Upper lobe of left lung (tissue), 4 donors: ENCODE measurements around the gene TBC1D1.

Experiments used
- EP300 ChIP-seq, 4 donors: sonication (generic); formaldehyde crosslinking; IDR thresholded peaks; one replicate each; pipeline ENCODE4 v1.5.1; 2017; ENCODE audit warnings: antibody characterized with exemption in 4 of 4, control low read depth in 2 of 4
- POLR2A ChIP-seq, 4 donors: fragments of 450-650 bp; IDR thresholded peaks; one replicate each; pipeline ENCODE4 v1.5.1; 2016 to 2017; ENCODE audit warnings: antibody characterized with exemption in 4 of 4, mild to moderate bottlenecking in 2 of 4
- TF ChIP-seq, protein P1 (sequence below), 6 experiments: fragments of 450-650 bp in 4 of 6; fragments of 200-600 bp in 2 of 6; sonication (generic) in 2 of 6; IDR thresholded peaks; one replicate each; pipeline ENCODE4 v1.5.1; 2016 to 2019; ENCODE audit warnings: antibody characterized with exemption in 6 of 6

DNA sequence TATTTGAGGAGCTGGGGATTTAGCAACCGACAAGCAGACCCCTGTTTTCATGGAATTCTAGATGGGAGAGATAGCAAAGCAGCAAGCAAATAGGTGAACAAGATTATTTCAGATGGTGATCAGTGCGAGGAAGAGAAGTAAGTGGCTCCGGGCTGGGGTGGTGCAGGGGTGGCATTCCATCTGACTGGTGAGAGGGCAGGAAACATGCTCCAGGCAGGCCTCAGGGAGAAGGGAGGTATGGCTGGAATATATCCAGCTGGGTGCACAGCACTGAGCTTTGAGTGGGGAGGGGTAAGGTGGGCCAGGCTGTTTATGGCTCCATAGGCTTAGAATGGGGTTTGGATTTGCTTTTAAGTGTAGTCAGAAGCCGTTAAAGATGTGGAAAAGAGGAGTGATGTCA is 90.5 kb downstream of the TBC1D1 start:
- no peak for TF ChIP-seq POLR2A (IDR thresholded peaks at IDR 0.05)
- TF ChIP-seq, protein P1, sequence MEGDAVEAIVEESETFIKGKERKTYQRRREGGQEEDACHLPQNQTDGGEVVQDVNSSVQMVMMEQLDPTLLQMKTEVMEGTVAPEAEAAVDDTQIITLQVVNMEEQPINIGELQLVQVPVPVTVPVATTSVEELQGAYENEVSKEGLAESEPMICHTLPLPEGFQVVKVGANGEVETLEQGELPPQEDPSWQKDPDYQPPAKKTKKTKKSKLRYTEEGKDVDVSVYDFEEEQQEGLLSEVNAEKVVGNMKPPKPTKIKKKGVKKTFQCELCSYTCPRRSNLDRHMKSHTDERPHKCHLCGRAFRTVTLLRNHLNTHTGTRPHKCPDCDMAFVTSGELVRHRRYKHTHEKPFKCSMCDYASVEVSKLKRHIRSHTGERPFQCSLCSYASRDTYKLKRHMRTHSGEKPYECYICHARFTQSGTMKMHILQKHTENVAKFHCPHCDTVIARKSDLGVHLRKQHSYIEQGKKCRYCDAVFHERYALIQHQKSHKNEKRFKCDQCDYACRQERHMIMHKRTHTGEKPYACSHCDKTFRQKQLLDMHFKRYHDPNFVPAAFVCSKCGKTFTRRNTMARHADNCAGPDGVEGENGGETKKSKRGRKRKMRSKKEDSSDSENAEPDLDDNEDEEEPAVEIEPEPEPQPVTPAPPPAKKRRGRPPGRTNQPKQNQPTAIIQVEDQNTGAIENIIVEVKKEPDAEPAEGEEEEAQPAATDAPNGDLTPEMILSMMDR (IDR thresholded peaks at IDR 0.05): no peak
- TF ChIP-seq EP300 (IDR thresholded peaks at IDR 0.05): no peak
